HCT116 (cell line): ENCODE results near the gene RARB. TPM values are rescaled to one million over a fixed set of nuclear protein-coding genes. Genes with fewer than 3 reads are reported as not detected.
A peak's percentile ranks its signal among the peaks of the same experiment; 100 is the strongest.

Experiments used
- ATAC-seq: fragments of 200-7000 bp; cut with Tn5 transposase; 2 replicates; pipeline ENCODE4 v1.9.1; 2020; ENCODE audit warnings: mild to moderate bottlenecking, moderate library complexity
- BruUV-seq: library from RNA; stranded (reverse); fragments of 400-500 nt; replicated peaks from 2 replicates; lab custom pipeline; 2021; lab: Mats Ljungman, UMichigan
- CTCF ChIA-PET: fragments of 300-600 bp; sonication (Branson Sonifier 250); formaldehyde crosslinking; loops from one replicate; lab custom pipeline; 2021; ENCODE audit warnings: antibody characterized with exemption; lab: Charles Lee
- POLR2A ChIA-PET: fragments of 300-600, 350-600 bp; sonication (Branson Sonifier 250); formaldehyde crosslinking; loops from one replicate; lab custom pipeline; 2021; ENCODE audit warnings: antibody characterized with exemption; lab: Charles Lee
- RAD21 ChIA-PET, 2 experiments: fragments of 300-600 bp; sonication (Branson Sonifier 250); formaldehyde crosslinking; loops; one replicate each; lab custom pipeline; 2023; ENCODE audit warnings: low total read pairs in 2 of 2; ENCODE audit not compliant: uncharacterized antibody in 2 of 2, unreplicated experiment in 2 of 2, low non-redundant PET in 1 of 2; lab: Charles Lee
- DNase-seq: peaks from one replicate; pipeline ENCODE4 v3.0.0-alpha.2; 2010; ENCODE audit warnings: low read depth, low spot score
- H2AFZ ChIP-seq: fragments of 200-600 bp; shearing (Covaris generic), sonication (generic); 2 replicates; pipeline ENCODE4 v1.6.1; 2017; ENCODE audit warnings: low read depth, mixed run types, mixed read lengths, antibody characterized with exemption, low read length; ENCODE audit not compliant: poor library complexity, severe bottlenecking
- H3K27ac ChIP-seq: 2 replicates; pipeline ENCODE4 v1.5.1; 2012; ENCODE audit warnings: low read depth, low read length
- H3K27me3 ChIP-seq: fragments of 200-600 bp; sonication (generic); 2 replicates; pipeline ENCODE4 v1.6.1; 2016; ENCODE audit warnings: mixed run types, low read length, mixed read lengths; ENCODE audit not compliant: insufficient read depth
- H3K36me3 ChIP-seq, 2 experiments: fragments of 200-500 bp in 1 of 2; fragments of 200-600 bp in 1 of 2; sonication (Bioruptor generic) in 1 of 2; sonication (generic) in 1 of 2; 2 replicates each; pipeline versions ENCODE4 v1.5.1 to v1.6.1; 2014 to 2016; ENCODE audit warnings: low read length in 2 of 2, inconsistent platforms in 1 of 2, mixed read lengths in 1 of 2, mixed run types in 1 of 2; ENCODE audit not compliant: insufficient read depth in 2 of 2, control insufficient read depth in 1 of 2
- H3K4me1 ChIP-seq, 2 experiments: fragments of 200-600 bp in 1 of 2; sonication (generic) in 1 of 2; 2 replicates each; pipeline versions ENCODE4 v1.5.1 to v1.6.1; 2012 to 2017; ENCODE audit warnings: low read length in 2 of 2, inconsistent platforms in 1 of 2, mild to moderate bottlenecking in 1 of 2, mixed read lengths in 1 of 2, mixed run types in 1 of 2, moderate library complexity in 1 of 2; ENCODE audit not compliant: insufficient read depth in 2 of 2, control insufficient read depth in 1 of 2
- H3K4me2 ChIP-seq: fragments of 200-600 bp; sonication (generic); 2 replicates; pipeline ENCODE4 v1.6.1; 2017; ENCODE audit warnings: mixed run types, low read length, mixed read lengths
- H3K4me3 ChIP-seq, 2 experiments: fragments of 200-600 bp in 1 of 2; sonication (generic) in 1 of 2; replicated peaks in 1 of 2; 2 replicates each; pipeline ENCODE4 v1.5.1; 2011 to 2016; ENCODE audit warnings: low read length in 2 of 2, control low read depth in 1 of 2, low read depth in 1 of 2, mild to moderate bottlenecking in 1 of 2, mixed read lengths in 1 of 2, mixed run types in 1 of 2
- H3K79me2 ChIP-seq: fragments of 200-600 bp; sonication (generic); 2 replicates; pipeline ENCODE4 v1.6.1; 2017; ENCODE audit warnings: mild to moderate bottlenecking, mixed run types, low read length, moderate library complexity, mixed read lengths; ENCODE audit not compliant: insufficient read depth
- H3K9ac ChIP-seq: fragments of 200-600 bp; sonication (generic); 2 replicates; pipeline ENCODE4 v1.6.1; 2016; ENCODE audit warnings: low read length, mixed read lengths
- H3K9me2 ChIP-seq: fragments of 200-600 bp; sonication (generic), shearing (Covaris generic); 2 replicates; pipeline ENCODE4 v1.6.1; 2017; ENCODE audit warnings: mixed run types, mild to moderate bottlenecking, moderate library complexity; ENCODE audit not compliant: insufficient read depth
- H3K9me3 ChIP-seq, 2 experiments: fragments of 200-500 bp in 1 of 2; fragments of 200-600 bp in 1 of 2; sonication (Bioruptor generic) in 1 of 2; sonication (generic) in 1 of 2; 2 replicates each; pipeline ENCODE4 v1.6.1; 2014 to 2017; ENCODE audit warnings: low read length in 2 of 2, mixed read lengths in 2 of 2, inconsistent platforms in 1 of 2, low read depth in 1 of 2, mild to moderate bottlenecking in 1 of 2, mixed run types in 1 of 2, moderate library complexity in 1 of 2; ENCODE audit not compliant: control insufficient read depth in 1 of 2, insufficient read depth in 1 of 2
- H4K20me1 ChIP-seq: fragments of 200-600 bp; sonication (generic), shearing (Covaris generic); 2 replicates; pipeline ENCODE4 v1.6.1; 2017; ENCODE audit warnings: mixed run types, mild to moderate bottlenecking, moderate library complexity; ENCODE audit not compliant: insufficient read depth
- CBX3 ChIP-seq: IDR thresholded peaks from 2 replicates; pipeline ENCODE4 v1.6.1; 2012; ENCODE audit warnings: low read depth
- EGR1 ChIP-seq: IDR thresholded peaks from 2 replicates; pipeline ENCODE4 v1.6.1; 2012; ENCODE audit warnings: low read depth
- ELF1 ChIP-seq: IDR thresholded peaks from 2 replicates; pipeline ENCODE4 v1.6.1; 2012; ENCODE audit warnings: low read depth, borderline replicate concordance
- EZH2phosphoT487 ChIP-seq: fragments of 200-600 bp; IDR thresholded peaks from 2 replicates; pipeline ENCODE4 v1.6.1; 2018; ENCODE audit warnings: antibody characterized with exemption, borderline replicate concordance
- POLR2AphosphoS5 ChIP-seq: IDR thresholded peaks from 2 replicates; pipeline ENCODE4 v1.6.1; 2011; ENCODE audit warnings: mild to moderate bottlenecking, low read depth, low read length, moderate library complexity
- RAD21 ChIP-seq: IDR thresholded peaks from 2 replicates; pipeline ENCODE4 v1.6.1; 2012; ENCODE audit warnings: low read depth, mild to moderate bottlenecking
- SIN3A ChIP-seq: IDR thresholded peaks from 2 replicates; pipeline ENCODE4 v1.6.1; 2012; ENCODE audit warnings: low read depth
- ZNF274 ChIP-seq: fragments of 200-500 bp; sonication (Bioruptor generic); IDR thresholded peaks from 2 replicates; pipeline ENCODE4 v1.6.1; 2014; ENCODE audit warnings: mild to moderate bottlenecking, low read depth, low read length, inconsistent platforms
- intact Hi-C: fragments of 100-400 bp; cut with micrococcal nuclease; formaldehyde crosslinking; loops from 2 replicates; pipeline ENCODE4 v1.10.0; 2022
- total RNA-seq: library from RNA; stranded (reverse); gene quantifications from one replicate; pipeline ENCODE4 v1.2.1, GENCODE V29; 2021; ENCODE audit not compliant: unreplicated experiment
- TF ChIP-seq, protein P1 (sequence below), 3 experiments: fragments of 200-600 bp in 1 of 3; sonication (generic) in 1 of 3; IDR thresholded peaks in 2 of 3; conservative IDR thresholded peaks in 1 of 3; 2 replicates each; pipeline ENCODE4 v1.5.1; 2012 to 2017; ENCODE audit warnings: low read depth in 2 of 3, low read length in 2 of 3, antibody characterized with exemption in 1 of 3, borderline replicate concordance in 1 of 3, control low read depth in 1 of 3, mild to moderate bottlenecking in 1 of 3, mixed read lengths in 1 of 3, mixed run types in 1 of 3, moderate library complexity in 1 of 3; ENCODE audit not compliant: insufficient read depth in 1 of 3

RARB gene
- total RNA-seq, 1 experiment from 2014 or later: not detected

DNA sequence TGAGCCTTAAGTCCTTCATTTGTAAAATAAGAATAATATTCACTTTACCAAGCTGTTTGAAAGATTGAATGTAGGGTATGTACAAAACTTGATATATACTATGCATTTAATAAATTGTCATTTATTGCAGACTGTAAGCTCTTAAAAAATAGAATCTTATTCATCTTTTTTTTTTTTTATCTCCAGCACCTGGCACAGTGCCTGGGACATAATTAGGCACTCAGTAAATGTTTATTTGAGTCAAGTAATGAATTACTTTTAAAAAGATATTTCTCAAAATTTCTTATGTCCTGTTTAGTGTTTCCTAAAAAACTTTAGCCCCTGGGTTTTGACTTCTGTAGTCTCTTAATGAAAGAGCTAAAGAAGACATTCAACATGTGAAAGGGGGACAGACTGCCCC lies 164.9 kb downstream of the RARB start (continued):
- TF ChIP-seq, protein P1, sequence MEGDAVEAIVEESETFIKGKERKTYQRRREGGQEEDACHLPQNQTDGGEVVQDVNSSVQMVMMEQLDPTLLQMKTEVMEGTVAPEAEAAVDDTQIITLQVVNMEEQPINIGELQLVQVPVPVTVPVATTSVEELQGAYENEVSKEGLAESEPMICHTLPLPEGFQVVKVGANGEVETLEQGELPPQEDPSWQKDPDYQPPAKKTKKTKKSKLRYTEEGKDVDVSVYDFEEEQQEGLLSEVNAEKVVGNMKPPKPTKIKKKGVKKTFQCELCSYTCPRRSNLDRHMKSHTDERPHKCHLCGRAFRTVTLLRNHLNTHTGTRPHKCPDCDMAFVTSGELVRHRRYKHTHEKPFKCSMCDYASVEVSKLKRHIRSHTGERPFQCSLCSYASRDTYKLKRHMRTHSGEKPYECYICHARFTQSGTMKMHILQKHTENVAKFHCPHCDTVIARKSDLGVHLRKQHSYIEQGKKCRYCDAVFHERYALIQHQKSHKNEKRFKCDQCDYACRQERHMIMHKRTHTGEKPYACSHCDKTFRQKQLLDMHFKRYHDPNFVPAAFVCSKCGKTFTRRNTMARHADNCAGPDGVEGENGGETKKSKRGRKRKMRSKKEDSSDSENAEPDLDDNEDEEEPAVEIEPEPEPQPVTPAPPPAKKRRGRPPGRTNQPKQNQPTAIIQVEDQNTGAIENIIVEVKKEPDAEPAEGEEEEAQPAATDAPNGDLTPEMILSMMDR (IDR thresholded peaks at IDR 0.05 in 2 of 3, conservative IDR thresholded peaks at IDR 0.05 in 1 of 3; ENCODE audit: borderline replicate concordance in 1 of 3, insufficient read depth in 1 of 3, low read depth in 2 of 3, low read length in 2 of 3): no peak
- no peak for TF ChIP-seq ELF1
- no peak for TF ChIP-seq RAD21
- no peak for TF ChIP-seq ZNF274
- no peak for TF ChIP-seq CBX3
- TF ChIP-seq SIN3A: no peak
- no peak for TF ChIP-seq EZH2phosphoT487
- TF ChIP-seq EGR1: no peak

DNA sequence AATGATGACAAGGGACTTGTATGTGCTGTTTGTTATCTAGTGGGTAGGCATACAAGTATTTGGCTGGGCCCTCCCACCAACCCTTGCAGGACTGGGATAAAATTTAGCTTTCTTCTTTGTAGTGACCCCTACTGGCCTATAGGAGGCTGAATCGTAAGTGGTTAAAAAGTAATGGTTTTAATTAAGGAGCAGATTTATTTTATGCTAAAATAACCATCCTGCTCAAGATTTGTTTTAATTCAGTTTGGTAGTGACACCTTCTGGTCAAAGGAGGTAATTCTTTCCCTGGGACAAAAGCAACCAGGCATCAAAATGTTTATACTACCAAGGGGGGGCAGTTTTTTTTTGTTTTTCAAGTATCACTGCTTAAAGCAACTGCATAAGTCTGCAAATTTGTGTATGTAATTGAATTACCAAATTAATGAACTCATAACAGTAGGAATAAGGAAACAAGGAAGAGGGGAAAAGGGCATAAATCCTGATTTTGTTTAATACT lies 166.0 kb downstream of the RARB start:
- no TSS peak for BruUV-seq
- TF ChIP-seq RAD21 (peak; percentile 58), ZNF274 (no peak), POLR2AphosphoS5 (peak; percentile 16; the same call in 1 of the 2 replicates)
- TF ChIP-seq, protein P1 (IDR thresholded peaks at IDR 0.05 in 2 of 3, conservative IDR thresholded peaks at IDR 0.05 in 1 of 3; ENCODE audit: borderline replicate concordance in 1 of 3, insufficient read depth in 1 of 3, low read depth in 2 of 3, low read length in 2 of 3): peak; percentile 53 to 80 (median 64); a peak in 5 of 6 replicates
- CTCF ChIA-PET: interaction anchor here (0.6 to 3.0 kb wide), 7 partner anchors 8 to 572 kb away, joined by 3 to 14 read pairs (median 4); no protein-coding TSS in a partner anchor

More for the DNA sequence above, 166.0 kb downstream of the RARB start:
- ATAC-seq: peak; percentile 80
- ChIA-PET POLR2A (no interaction called here), RAD21 (no interaction called here)
- H3K27ac ChIP-seq: no peak overlapping the region
- no peak overlapping the region for H3K4me3 ChIP-seq
- H3K9ac ChIP-seq: no peak overlapping the region
- peak; percentile 29 for DNase-seq
- intact Hi-C loops: loop anchor here (5.0 kb wide), 3 partner anchors 152 to 632 kb away; no protein-coding TSS in a partner anchor
- H3K9me3 ChIP-seq: no peaks in the 10 kb centered on the region
- H3K9me2 ChIP-seq: no peaks in the 10 kb centered on the region
- peaks cover 8 to 12% of the 10 kb centered on the region in 2 experiments; a peak in 2 of 4 replicates for H3K4me1 ChIP-seq
- no peak overlapping the region for H3K4me2 ChIP-seq
- no peaks in the 10 kb centered on the region for H3K79me2 ChIP-seq
- H3K27me3 ChIP-seq: no peaks in the 10 kb centered on the region
- peaks cover 0 to 3% of the 10 kb centered on the region in 2 experiments; a peak in 2 of 4 replicates for H3K36me3 ChIP-seq
- no peaks in the 10 kb centered on the region for H4K20me1 ChIP-seq
- H2AFZ ChIP-seq: no peak overlapping the region
